ENCODE results near the gene MS4A8. TPM values are rescaled to one million over a fixed set of nuclear protein-coding genes. Genes with fewer than 3 reads are reported as not detected.

MS4A8 gene
- total RNA-seq, 1 experiment from 2014 or later = not detected

- no peak for TF ChIP-seq CTCF (conservative IDR thresholded peaks at IDR 0.05)
- Histone ChIP-seq H3K18ac (ENCODE audit: insufficient read length, low read depth, low read length) (no peak overlapping the region), H3K23me2 (ENCODE audit: insufficient read length, low read depth, low read length, poor library complexity, severe bottlenecking) (no peaks in the 10 kb centered on the region), H2BK120ac (ENCODE audit: low read depth, low read length, poor library complexity, severe bottlenecking) (no peak overlapping the region), H3K4ac (ENCODE audit: low read depth, low read length) (no peak overlapping the region), H3K4me1 (ENCODE audit: insufficient read depth, low read length) (no peaks in the 10 kb centered on the region), H4K91ac (ENCODE audit: insufficient read length, low read depth, low read length) (no peak overlapping the region), H3K56ac (ENCODE audit: insufficient read length, low read depth, low read length) (no peak overlapping the region), H3K9ac (ENCODE audit: extremely low read depth, insufficient read length, low read length) (no peak overlapping the region), H2BK15ac (ENCODE audit: low read depth, low read length) (no peak overlapping the region), H4K5ac (ENCODE audit: insufficient read length, low read depth, low read length) (no peak overlapping the region), H3K9me3 (ENCODE audit: control insufficient read depth, low read depth, low read length) (no peaks in the 10 kb centered on the region), H2AFZ (ENCODE audit: low read length) (no peak overlapping the region), H2BK20ac (ENCODE audit: low read depth, low read length, poor library complexity, severe bottlenecking) (no peak overlapping the region), H3K4me2 (ENCODE audit: insufficient read depth, insufficient read length, low read length) (no peak overlapping the region), H3T11ph (ENCODE audit: low read length) (no peak overlapping the region), H4K8ac (replicated peaks; ENCODE audit: insufficient read length, low read depth, low read length) (no peak overlapping the region), H4K20me1 (ENCODE audit: control insufficient read depth, insufficient read depth, insufficient read length) (no peaks in the 10 kb centered on the region), H3K27ac (ENCODE audit: insufficient read length, low read depth, low read length) (no peak overlapping the region), H2BK12ac (ENCODE audit: insufficient read length, low read depth, low read length) (no peak overlapping the region), H3K27me3 (ENCODE audit: insufficient read depth, low read length) (no peaks in the 10 kb centered on the region), H3K79me2 (ENCODE audit: insufficient read depth, low read length) (no peaks in the 10 kb centered on the region), H2AK5ac (ENCODE audit: insufficient read length, low read length) (no peak overlapping the region), H3K79me1 (ENCODE audit: insufficient read depth, low read depth, low read length, poor library complexity, severe bottlenecking) (no peaks in the 10 kb centered on the region), H3K14ac (ENCODE audit: insufficient read depth, low read length) (no peak overlapping the region), H3K23ac (ENCODE audit: insufficient read length, low read depth, low read length) (no peak overlapping the region), H2BK5ac (ENCODE audit: insufficient read length, low read length) (no peak overlapping the region)
- Mint-ChIP-seq H3K27me3 (ENCODE audit: low read depth) (peaks cover 4% of the 10 kb centered on the region), H3K27ac (no peak overlapping the region), H3K4me1 (peaks cover 4 to 8% of the 10 kb centered on the region in 2 experiments), H3K4me3 (no peak overlapping the region; a peak in 1 of 5 replicates), H3K36me3 (ENCODE audit: insufficient read depth in 1 of 3, low read depth in 3 of 3) (no peaks in the 10 kb centered on the region; a peak in 2 of 7 replicates), H3K9me3 (peaks cover 0 to 4% of the 10 kb centered on the region in 2 experiments; a peak in 4 of 5 replicates)
- no CpG with 5 or more reads among the region's 14 CpGs for WGBS (ENCODE audit: extremely low coverage, insufficient read length, low lambda C conversion rate)
- DNase-seq = no peak
Measured at GRCh38 chr11:60747359-60747873, 48.0 kb downstream of the MS4A8 start.
